Suprapubic skin (tissue), 4 donors: ENCODE measurements around the gene RASSF9.

Experiments used
- CTCF ChIP-seq, 2 donors: fragments of 200-600 bp in 1 of 2; fragments of 450-650 bp in 1 of 2; sonication (generic) in 1 of 2; IDR thresholded peaks; one replicate each; pipeline ENCODE4 v1.5.1; 2016 to 2019; ENCODE audit warnings: antibody characterized with exemption in 2 of 2, mild to moderate bottlenecking in 1 of 2, moderate library complexity in 1 of 2
- EP300 ChIP-seq: sonication (generic); formaldehyde crosslinking; IDR thresholded peaks from one replicate; pipeline ENCODE4 v1.6.1; 2017; ENCODE audit warnings: antibody characterized with exemption
- POLR2A ChIP-seq, 2 donors: fragments of 450-650 bp; IDR thresholded peaks; one replicate each; pipeline ENCODE4 v1.6.1; 2017; ENCODE audit warnings: antibody characterized with exemption in 2 of 2, mild to moderate bottlenecking in 2 of 2, moderate library complexity in 2 of 2
- POLR2AphosphoS5 ChIP-seq, 3 donors: sonication (generic); formaldehyde crosslinking; IDR thresholded peaks; one replicate each; pipeline ENCODE4 v1.6.1; 2017; ENCODE audit warnings: antibody characterized with exemption in 3 of 3

- no peak for TF ChIP-seq EP300
- no peak for TF ChIP-seq CTCF (IDR thresholded peaks at IDR 0.05)
- TF ChIP-seq POLR2A (IDR thresholded peaks at IDR 0.05) = no peak
- TF ChIP-seq POLR2AphosphoS5 (IDR thresholded peaks at IDR 0.05) = no peak
These were observed 76.6 kb downstream of the RASSF9 start for GRCh38 chr12:85759623-85760022.
